B cell (primary cell): Measurements from ENCODE around the gene P3H4. TPM values are rescaled to one million over a fixed set of nuclear protein-coding genes. Genes with fewer than 3 reads are reported as not detected.

ENCODE experiments used
- ATAC-seq: fragments of 200-7000 bp; cut with Tn5 transposase; one replicate; pipeline ENCODE4 v1.10.0; 2021; ENCODE audit warnings: low read depth, mild to moderate bottlenecking, moderate number of reproducible peaks, moderate library complexity
- CTCF ChIA-PET: fragments of 350-600 bp; sonication (Branson Sonifier 250); formaldehyde crosslinking; loops from one replicate; lab custom pipeline; 2021; ENCODE audit warnings: antibody characterized with exemption, inconsistent platforms; lab: Charles Lee
- POLR2A ChIA-PET: fragments of 350-600 bp; sonication (Branson Sonifier 250); formaldehyde crosslinking; loops from one replicate; lab custom pipeline; 2021; ENCODE audit warnings: antibody characterized with exemption; lab: Charles Lee
- DNase-seq: peaks from one replicate; pipeline ENCODE4 v3.0.0; 2013
- H2AFZ ChIP-seq: 2 replicates; pipeline ENCODE4 v1.6.1; 2012; ENCODE audit warnings: mild to moderate bottlenecking, low read depth, low read length; ENCODE audit not compliant: insufficient read depth, poor library complexity, severe bottlenecking
- H3K27ac ChIP-seq, 2 donors: 1 replicate in 1 of 2; 2 replicates in 1 of 2; pipeline ENCODE4 v1.5.1; 2012 to 2013; ENCODE audit warnings: low read length in 2 of 2, mild to moderate bottlenecking in 2 of 2, moderate library complexity in 1 of 2
- H3K27me3 ChIP-seq, 4 experiments: fragments of 200-600 bp in 1 of 4; sonication (generic) in 1 of 4; replicated peaks in 1 of 4; 1 replicate in 2 of 4; 2 replicates in 2 of 4; pipeline versions ENCODE4 v1.6.1 to v1.7.0; 2013 to 2016; ENCODE audit warnings: low read length in 3 of 4, mild to moderate bottlenecking in 2 of 4, mixed read lengths in 1 of 4, moderate library complexity in 1 of 4; ENCODE audit not compliant: insufficient read depth in 4 of 4, control insufficient read depth in 3 of 4; ENCODE audit errors: control extremely low read depth in 1 of 4
- H3K36me3 ChIP-seq, 2 experiments: replicated peaks in 1 of 2; 1 replicate in 1 of 2; 2 replicates in 1 of 2; pipeline versions ENCODE4 v1.6.1 to v1.7.1; 2013; ENCODE audit warnings: low read length in 1 of 2; ENCODE audit not compliant: insufficient read depth in 2 of 2, control insufficient read depth in 1 of 2; ENCODE audit errors: control extremely low read depth in 1 of 2, extremely low read depth in 1 of 2
- H3K4me1 ChIP-seq, 2 donors: fragments of 200-600 bp in 1 of 2; sonication (generic) in 1 of 2; 1 replicate in 1 of 2; 2 replicates in 1 of 2; pipeline versions ENCODE4 v1.5.1 to v1.6.1; 2013 to 2017; ENCODE audit warnings: low read length in 2 of 2; ENCODE audit not compliant: control insufficient read depth in 2 of 2, insufficient read depth in 2 of 2
- H3K4me2 ChIP-seq: replicated peaks from 2 replicates; pipeline ENCODE3; 2012; ENCODE audit warnings: mild to moderate bottlenecking, low read depth, low read length; ENCODE audit not compliant: poor library complexity, severe bottlenecking
- H3K4me3 ChIP-seq, 5 experiments: fragments of 200-600 bp in 1 of 5; sonication (generic) in 1 of 5; 1 replicate in 3 of 5; 2 replicates in 2 of 5; pipeline versions ENCODE4 v1.5.1 to v1.7.0; 2011 to 2016; ENCODE audit warnings: low read length in 4 of 5, mild to moderate bottlenecking in 4 of 5, low read depth in 2 of 5, control low read depth in 1 of 5, moderate library complexity in 1 of 5; ENCODE audit not compliant: insufficient read depth in 1 of 5; ENCODE audit errors: control extremely low read depth in 1 of 5, extremely low read depth in 1 of 5
- H3K79me2 ChIP-seq: fragments of 200-600 bp; sonication (generic); one replicate; pipeline ENCODE4 v1.6.0; 2016; ENCODE audit warnings: low read length; ENCODE audit not compliant: control insufficient read depth, insufficient read depth
- H3K9ac ChIP-seq: fragments of 200-600 bp; sonication (generic); 2 replicates; pipeline ENCODE4 v1.6.1; 2017; ENCODE audit warnings: mild to moderate bottlenecking, low read length, moderate library complexity
- H3K9me3 ChIP-seq, 3 donors: one replicate each; pipeline versions ENCODE4 v1.6.1 to v1.7.1; 2013; ENCODE audit warnings: low read length in 2 of 3; ENCODE audit not compliant: control insufficient read depth in 2 of 3, insufficient read depth in 1 of 3; ENCODE audit errors: control extremely low read depth in 1 of 3
- H4K20me1 ChIP-seq: 2 replicates; pipeline ENCODE4 v1.6.0; 2012; ENCODE audit warnings: mild to moderate bottlenecking, low read length; ENCODE audit not compliant: insufficient read depth, control insufficient read depth, poor library complexity, severe bottlenecking
- H3K27ac Mint-ChIP-seq: one replicate; pipeline ENCODE4 v1.8.0; 2021; ENCODE audit warnings: mixed read lengths
- H3K27me3 Mint-ChIP-seq: one replicate; pipeline ENCODE4 v1.8.0; 2021; ENCODE audit warnings: mixed read lengths
- H3K4me1 Mint-ChIP-seq: one replicate; pipeline ENCODE4 v1.8.0; 2021; ENCODE audit warnings: mixed read lengths
- H3K4me3 Mint-ChIP-seq: one replicate; pipeline ENCODE4 v1.8.0; 2021; ENCODE audit warnings: mixed read lengths
- H3K9me3 Mint-ChIP-seq: one replicate; pipeline ENCODE4 v1.8.0; 2022; ENCODE audit warnings: mixed read lengths; ENCODE audit not compliant: insufficient read depth
- CTCF ChIP-seq: fragments of 200-600 bp; IDR thresholded peaks from one replicate; pipeline ENCODE4 v1.8.0; 2022; ENCODE audit warnings: antibody characterized with exemption, mild to moderate bottlenecking
- EZH2 ChIP-seq: IDR thresholded peaks from 2 replicates; pipeline ENCODE4 v1.6.1; 2012; ENCODE audit warnings: borderline replicate concordance, low read depth, mild to moderate bottlenecking, moderate library complexity, low read length; ENCODE audit not compliant: insufficient read depth, poor library complexity, severe bottlenecking
- WGBS: methylation state at CpG from one replicate; pipeline ENCODE4 v1.1.5; 2013; ENCODE audit warnings: missing lambda C conversion rate; ENCODE audit not compliant: insufficient coverage; 5-methylcytosine and 5-hydroxymethylcytosine counted together
- intact Hi-C: fragments of 100-400 bp; cut with micrococcal nuclease; formaldehyde crosslinking; loops from one replicate; pipeline ENCODE4 v1.10.0; 2022
- polyA plus RNA-seq: library from polyadenylated mRNA; depleted of rRNA; stranded (reverse); fragments of >200 nt; gene quantifications from 2 replicates; pipeline ENCODE4 v1.2.3, GENCODE V29; 2012
- total RNA-seq, 2 donors: library from RNA; stranded (reverse); fragments of 120-200 nt in 1 of 2; gene quantifications; 1 replicate in 1 of 2; 2 replicates in 1 of 2; pipeline versions ENCODE4 v1.2.3 to v1.2.4, GENCODE V29; 2013 to 2022

The P3H4 gene
- total and polyA plus RNA-seq, 2 donors (not counting 1 experiment from before 2014, with no cell fraction given): 1.3 to 2.8 TPM

- H3K9ac ChIP-seq: no peak overlapping the region
These were observed 10.1 kb downstream of the P3H4 start for GRCh38 chr17:41801374-41802271.

More at GRCh38 chr17:41801374-41802271, 10.1 kb downstream of the P3H4 start:
- Mint-ChIP-seq H3K27me3 (no peaks in the 10 kb centered on the region), H3K4me3 (no peak overlapping the region), H3K9me3 (no peaks in the 10 kb centered on the region), H3K27ac (peak overlapping the region; percentile 5), H3K4me1 (peaks cover 16% of the 10 kb centered on the region)
- DNase-seq: peak; percentile 84
- ChIA-PET CTCF (interaction anchor here (0.7 to 9.3 kb wide), 23 partner anchors 8 to 1381 kb away, joined by 3 to 100 read pairs (median 3); partner anchors contain the start of genes FKBP10, HAP1, JUP and KLHL11), POLR2A (no interaction called here)
- Histone ChIP-seq H3K27me3 (no peaks in the 10 kb centered on the region), H3K4me2 (peak overlapping the region; percentile 24), H4K20me1 (no peaks in the 10 kb centered on the region), H3K36me3 (no peaks in the 10 kb centered on the region), H3K4me3 (no peak overlapping the region), H3K4me1 (peaks cover 7 to 22% of the 10 kb centered on the region in 2 donors), H2AFZ (peak overlapping the region; percentile 5), H3K79me2 (no peaks in the 10 kb centered on the region), H3K9me3 (no peaks in the 10 kb centered on the region), H3K27ac (no peak overlapping the region)
- intact Hi-C loops: loop anchor here (1.0 kb wide), 4 partner anchors 10 to 84 kb away; partner anchors contain the start of genes JUP and P3H4
- peak; percentile 86 for ATAC-seq
- WGBS: 25% methylated on average over 8 of the region's 14 CpGs
- no peak for TF ChIP-seq EZH2
- peak; percentile 99 for TF ChIP-seq CTCF
